ENCODE results near the gene MRPL30. TPM values are rescaled to one million over a fixed set of nuclear protein-coding genes. Genes with fewer than 3 reads are reported as not detected.
"Not testable (repeated sequence)": the region's sequence is repeated elsewhere in the genome, so short reads cannot be mapped to it uniquely, and the experiment has no call there.

Gene MRPL30
- 46.3 TPM for total RNA-seq
- 17.9 TPM for polyA plus RNA-seq

GRCh38 chr2:99180755-99181623 lies at the start of gene MRPL30, which contains the start of gene MITD1:
MRPL30 (plus strand) TSS chr2:99181184; CDS start chr2:99186204, 5,020 bp downstream.
MITD1 (minus strand) TSS chr2:99181058; CDS start chr2:99180981, 77 bp downstream.
- peak; percentile 95 for DNase-seq (ENCODE audit: extremely low spot score)
- under 1% methylated on average over 39 of the region's 39 CpGs for WGBS
- Histone ChIP-seq H3K27ac (ENCODE audit: low read depth) (no peak within 1 kb of the TSS), H3K4me3 (ENCODE audit: low read depth, low read length) (peak within 1 kb of the TSS; percentile 58), H3K36me3 (ENCODE audit: insufficient read depth) (no peaks in the 10 kb centered on the region), H3K4me1 (ENCODE audit: insufficient read depth) (peaks cover 2% of the 10 kb centered on the region)

DNA sequence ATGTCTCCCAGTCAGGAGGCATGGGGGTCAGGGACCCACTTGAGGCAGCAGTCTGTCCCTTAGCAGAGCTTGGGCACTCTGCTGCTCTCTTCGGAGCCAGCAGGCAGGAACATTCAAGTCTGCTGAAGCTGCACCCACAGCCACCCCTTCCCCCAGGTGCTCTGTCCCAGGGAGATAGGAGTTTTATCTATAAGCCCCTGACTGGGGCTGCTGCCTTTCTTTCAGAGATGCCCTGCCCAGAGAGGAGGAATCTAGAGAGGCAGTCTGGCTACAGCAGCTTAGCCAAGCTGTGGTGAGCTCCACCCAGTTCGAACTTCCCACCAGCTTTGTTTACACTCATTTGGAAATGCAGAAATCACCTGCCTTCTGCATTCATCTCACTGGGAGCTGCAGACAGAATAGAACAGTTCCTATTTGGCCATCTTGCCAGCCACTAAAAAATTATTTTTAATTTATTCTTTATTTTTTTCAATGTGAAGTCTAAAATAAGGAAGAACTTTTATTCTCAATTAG lies 45.9 kb upstream of the MRPL30 start:
- WGBS = 90% methylated on average over 2 of the region's 2 CpGs
- H3K27ac ChIP-seq (ENCODE audit: low read depth); DNase-seq (ENCODE audit: extremely low spot score); H3K4me1 ChIP-seq (ENCODE audit: insufficient read depth); H3K36me3 ChIP-seq (ENCODE audit: insufficient read depth); H3K4me3 ChIP-seq (ENCODE audit: low read depth, low read length): not testable (repeated sequence)

GRCh38 chr2:99139003-99139402 lies 42.0 kb upstream of the MRPL30 start:
- no peak for DNase-seq (ENCODE audit: extremely low spot score)
- H3K4me1 ChIP-seq (ENCODE audit: insufficient read depth) = no peaks in the 10 kb centered on the region
- H3K4me3 ChIP-seq (ENCODE audit: low read depth, low read length) = no peak overlapping the region
- no peaks in the 10 kb centered on the region for H3K36me3 ChIP-seq (ENCODE audit: insufficient read depth)
- 98% methylated on average over 4 of the region's 4 CpGs for WGBS
- H3K27ac ChIP-seq (ENCODE audit: low read depth) = no peak overlapping the region

DNA sequence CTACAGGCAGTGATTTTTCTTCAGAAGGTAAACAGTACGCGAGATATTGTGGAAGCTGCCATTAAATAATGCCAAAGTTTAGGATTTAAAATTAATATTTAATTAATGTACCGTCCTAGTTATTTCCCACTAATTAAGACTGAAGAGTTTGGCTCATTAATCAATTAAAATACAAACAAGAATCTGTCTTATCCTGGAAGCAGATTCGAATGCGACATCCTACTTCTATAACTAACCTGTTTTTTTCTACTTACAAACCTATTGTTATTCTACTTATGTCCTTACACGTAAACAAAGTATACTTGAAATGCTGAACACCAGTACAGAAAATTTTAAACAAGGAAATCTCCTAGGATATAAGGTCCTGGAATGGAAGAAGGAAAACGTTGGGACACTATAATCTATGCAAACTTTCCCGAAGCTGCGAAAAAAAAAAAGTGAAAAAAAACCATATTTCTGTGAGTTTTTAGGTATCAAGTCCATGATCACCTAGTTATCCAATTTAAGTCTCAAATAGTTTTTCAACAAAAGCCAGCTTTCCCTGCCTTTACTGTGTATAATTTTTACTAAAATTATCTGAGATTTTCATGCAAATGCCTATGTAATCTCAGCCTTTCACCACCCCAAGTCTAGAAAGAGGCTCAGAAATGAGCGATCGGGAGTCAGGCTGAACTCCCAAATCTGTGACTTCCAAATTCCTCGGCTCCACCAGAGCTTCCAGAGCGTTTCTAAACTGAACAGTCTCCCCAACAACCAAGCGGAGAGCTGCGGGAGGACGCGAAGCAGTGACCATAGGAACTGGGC lies 40.7 kb upstream of the MRPL30 start:
- no peaks in the 10 kb centered on the region for H3K4me1 ChIP-seq (ENCODE audit: insufficient read depth)
- peak overlapping the region; percentile 64 for H3K4me3 ChIP-seq (ENCODE audit: low read depth, low read length)
- WGBS = 25% methylated on average over 17 of the region's 17 CpGs
- no peak for DNase-seq (ENCODE audit: extremely low spot score)
- no peaks in the 10 kb centered on the region for H3K36me3 ChIP-seq (ENCODE audit: insufficient read depth)
- peak overlapping the region; percentile 38 for H3K27ac ChIP-seq (ENCODE audit: low read depth)

- Histone ChIP-seq H3K36me3 (ENCODE audit: insufficient read depth) (no peaks in the 10 kb centered on the region), H3K4me3 (ENCODE audit: low read depth, low read length) (peak overlapping the region; percentile 64), H3K27ac (ENCODE audit: low read depth) (peak overlapping the region; percentile 38), H3K4me1 (ENCODE audit: insufficient read depth) (no peaks in the 10 kb centered on the region)
- DNase-seq (ENCODE audit: extremely low spot score) = no peak
- WGBS = under 1% methylated on average over 21 of the region's 21 CpGs
These were observed 40.2 kb upstream of the MRPL30 start for GRCh38 chr2:99140860-99141109.

- Histone ChIP-seq H3K4me3 (ENCODE audit: low read depth, low read length) (peak within 1 kb of the TSS; percentile 64), H3K36me3 (ENCODE audit: insufficient read depth) (no peaks in the 10 kb centered on the region), H3K27ac (ENCODE audit: low read depth) (peak within 1 kb of the TSS; percentile 63), H3K4me1 (ENCODE audit: insufficient read depth) (no peaks in the 10 kb centered on the region)
- WGBS = under 1% methylated on average over 84 of the region's 84 CpGs
- DNase-seq (ENCODE audit: extremely low spot score) = peak; percentile 83
These were observed 39.6 kb upstream of the MRPL30 start, which contains the start of gene C2orf15 for GRCh38 chr2:99141110-99142108. C2orf15 (plus strand) TSS chr2:99141707; CDS start chr2:99150559, 8,852 bp downstream.

- no peak for DNase-seq (ENCODE audit: extremely low spot score)
- no peaks in the 10 kb centered on the region for H3K36me3 ChIP-seq (ENCODE audit: insufficient read depth)
- WGBS = 97% methylated on average over 1 of the region's 1 CpG
- H3K27ac ChIP-seq (ENCODE audit: low read depth) = no peak overlapping the region
- H3K4me3 ChIP-seq (ENCODE audit: low read depth, low read length) = no peak overlapping the region
- H3K4me1 ChIP-seq (ENCODE audit: insufficient read depth) = no peaks in the 10 kb centered on the region
These were observed 30.3 kb upstream of the MRPL30 start for GRCh38 chr2:99150706-99151105.

DNA sequence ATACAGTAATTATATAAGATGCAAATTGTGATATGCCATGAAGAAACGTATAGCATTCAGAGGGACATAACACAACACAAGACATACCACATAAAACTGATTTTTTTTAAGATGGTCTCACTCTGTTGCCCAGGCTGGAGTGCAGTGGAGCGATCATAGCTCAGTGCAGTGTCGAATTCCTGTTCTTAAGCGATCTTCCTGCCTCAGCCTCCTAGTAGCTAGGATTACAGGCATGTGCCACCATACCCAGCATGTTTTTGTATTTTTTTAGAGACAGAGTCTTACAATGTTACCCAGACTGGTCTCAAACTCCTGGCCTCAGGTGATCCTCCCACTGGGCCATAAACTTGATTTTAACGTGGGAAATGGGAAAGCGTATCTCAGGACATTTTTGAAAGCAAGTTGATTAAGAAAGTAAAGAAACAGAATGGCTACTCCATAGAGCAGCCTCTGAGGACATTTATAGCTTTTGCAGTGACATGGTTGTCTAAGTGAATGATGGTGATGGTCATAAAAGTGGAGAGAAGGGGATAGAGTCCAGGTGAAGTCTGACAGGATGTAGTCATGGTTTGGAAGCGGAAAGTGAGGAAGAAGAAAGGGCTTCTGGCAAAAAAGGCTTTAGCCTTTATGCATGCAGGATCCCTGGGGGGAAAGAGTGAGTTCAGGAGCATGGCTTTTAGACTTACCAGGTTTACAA lies 28.6 kb upstream of the MRPL30 start:
- Histone ChIP-seq H3K4me1 (ENCODE audit: insufficient read depth) (no peaks in the 10 kb centered on the region), H3K27ac (ENCODE audit: low read depth) (no peak overlapping the region), H3K36me3 (ENCODE audit: insufficient read depth) (no peaks in the 10 kb centered on the region), H3K4me3 (ENCODE audit: low read depth, low read length) (no peak overlapping the region)
- no peak for DNase-seq (ENCODE audit: extremely low spot score)
- 75% methylated on average over 7 of the region's 7 CpGs for WGBS

- WGBS = 48% methylated on average over 12 of the region's 12 CpGs
- no peak for DNase-seq (ENCODE audit: extremely low spot score)
- peak overlapping the region; percentile 79 for H3K27ac ChIP-seq (ENCODE audit: low read depth)
- H3K4me1 ChIP-seq (ENCODE audit: insufficient read depth) = no peaks in the 10 kb centered on the region
- no peaks in the 10 kb centered on the region for H3K36me3 ChIP-seq (ENCODE audit: insufficient read depth)
- peak overlapping the region; percentile 59 for H3K4me3 ChIP-seq (ENCODE audit: low read depth, low read length)
These were observed 26.9 kb upstream of the MRPL30 start for GRCh38 chr2:99153921-99154604.

DNA sequence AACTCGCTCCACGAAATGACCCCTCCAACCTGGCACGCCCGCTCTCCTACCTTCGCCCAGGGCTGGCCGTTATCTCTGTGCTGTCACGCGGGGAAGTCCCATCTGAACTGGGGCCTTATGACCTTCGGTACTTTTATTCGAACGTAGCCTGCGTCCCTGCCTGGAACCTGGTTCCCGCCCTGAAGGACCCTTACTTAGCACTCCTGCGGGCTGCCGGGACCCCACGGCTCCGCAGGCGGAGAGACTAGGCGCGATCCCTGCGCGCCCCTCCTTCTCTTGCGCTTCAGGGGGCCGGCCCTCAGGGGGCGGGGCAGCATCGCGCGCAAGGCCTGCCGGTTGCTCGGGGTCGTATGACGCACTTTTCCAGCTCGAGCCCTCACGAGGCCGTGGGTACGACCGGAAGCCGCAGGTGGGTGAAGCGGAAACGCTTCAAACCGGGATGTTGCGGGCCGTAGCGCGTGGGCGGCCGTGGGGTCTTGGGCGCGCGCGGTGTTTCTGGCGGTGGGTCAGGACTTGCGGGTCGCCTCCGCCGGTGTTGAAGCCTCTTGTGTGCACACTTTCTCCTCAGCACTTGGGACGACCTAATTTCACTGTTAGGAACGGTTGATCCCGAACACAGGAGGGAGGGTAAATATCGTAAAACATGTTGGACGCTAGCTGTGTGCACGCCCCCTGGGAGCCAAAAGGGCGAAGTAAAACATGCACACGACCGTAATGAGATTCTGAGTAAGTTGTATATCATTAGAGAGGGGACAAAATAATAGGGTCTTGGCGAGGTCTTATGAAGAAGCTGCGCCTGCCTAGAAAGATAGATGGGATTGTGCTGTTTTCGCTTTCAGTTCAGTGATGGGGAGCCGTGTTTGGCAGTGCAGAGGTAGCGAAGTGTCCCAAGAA lies 26.1 kb upstream of the MRPL30 start, which contains the start of the genes LIPT1 and TSGA10:
LIPT1 (plus strand) TSS at position 325 of the 894 bp plus-strand sequence. CDS start 6,991 bp downstream, outside the sequence.
TSGA10 (minus strand) TSS at position 300 of the 894 bp plus-strand sequence. CDS start 45,503 bp downstream, outside the sequence.
- H3K36me3 ChIP-seq (ENCODE audit: insufficient read depth) = no peaks in the 10 kb centered on the region
- H3K4me1 ChIP-seq (ENCODE audit: insufficient read depth) = no peaks in the 10 kb centered on the region
- WGBS = under 1% methylated on average over 70 of the region's 70 CpGs
- peak; percentile 80 for DNase-seq (ENCODE audit: extremely low spot score)
- peak within 1 kb of the TSS; percentile 59 for H3K4me3 ChIP-seq (ENCODE audit: low read depth, low read length)
- H3K27ac ChIP-seq (ENCODE audit: low read depth) = peak within 1 kb of the TSS; percentile 86

DNA sequence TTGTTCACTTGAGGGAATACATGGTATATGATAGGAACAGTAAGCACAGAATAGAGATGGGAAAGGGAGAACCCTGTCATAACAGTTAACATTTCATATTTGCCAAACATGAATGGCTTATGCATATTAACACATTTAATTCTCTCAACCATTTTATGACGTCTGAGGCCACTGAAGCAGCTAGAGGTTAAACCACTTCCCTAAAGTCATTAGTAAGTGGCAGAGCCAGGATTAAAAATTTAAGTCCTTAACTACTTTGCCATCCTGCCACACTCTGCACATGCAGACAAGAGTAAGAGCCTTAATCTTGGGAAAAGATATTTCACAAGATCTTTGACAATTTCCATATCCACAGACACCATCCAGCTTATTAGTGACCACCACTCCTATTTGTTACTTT lies 24.1 kb upstream of the MRPL30 start:
- H3K4me3 ChIP-seq (ENCODE audit: low read depth, low read length) = no peak overlapping the region
- no peak overlapping the region for H3K27ac ChIP-seq (ENCODE audit: low read depth)
- WGBS = 84% methylated on average over 1 of the region's 1 CpG
- no peaks in the 10 kb centered on the region for H3K4me1 ChIP-seq (ENCODE audit: insufficient read depth)
- no peaks in the 10 kb centered on the region for H3K36me3 ChIP-seq (ENCODE audit: insufficient read depth)
- no peak for DNase-seq (ENCODE audit: extremely low spot score)

Data from urinary bladder (tissue), 4 donors.